Measurements from ENCODE around the gene SEC61B. TPM values are rescaled to one million over a fixed set of nuclear protein-coding genes. Genes with fewer than 3 reads are reported as not detected.

The SEC61B gene
- polyA plus RNA-seq, 10 donors: 71.4 to 130 (median 90.7) TPM

- DNase-seq: peak in 1 of 3 donors; percentile 68
Measured at GRCh38 chr9:99269416-99269815, 47.3 kb downstream of the SEC61B start.

- DNase-seq: no peak
Measured at GRCh38 chr9:99270491-99270890, 48.4 kb downstream of the SEC61B start.

GRCh38 chr9:99272836-99273235, 50.8 kb downstream of the SEC61B start:
- DNase-seq: no peak

DNA sequence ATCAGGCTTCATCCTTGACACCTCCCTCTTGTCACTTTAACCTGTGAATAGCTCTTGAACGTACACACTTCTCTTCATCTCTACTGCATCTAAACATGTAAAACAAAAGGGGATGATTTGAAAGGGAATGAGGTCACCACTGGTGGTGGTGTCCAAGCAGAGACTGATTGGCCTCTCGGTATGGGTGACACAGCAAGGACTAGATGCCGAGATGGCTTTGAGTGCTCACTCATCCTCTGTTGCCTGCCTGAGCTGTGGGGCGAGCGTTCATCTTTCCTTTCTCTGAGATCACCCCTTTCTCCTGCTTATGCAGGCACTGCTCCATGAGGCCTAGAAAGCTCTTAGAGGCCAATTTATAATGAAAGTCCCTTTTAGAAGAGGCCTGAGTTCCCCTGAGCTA, 51.9 kb downstream of the SEC61B start:
- DNase-seq: no peak

DNA sequence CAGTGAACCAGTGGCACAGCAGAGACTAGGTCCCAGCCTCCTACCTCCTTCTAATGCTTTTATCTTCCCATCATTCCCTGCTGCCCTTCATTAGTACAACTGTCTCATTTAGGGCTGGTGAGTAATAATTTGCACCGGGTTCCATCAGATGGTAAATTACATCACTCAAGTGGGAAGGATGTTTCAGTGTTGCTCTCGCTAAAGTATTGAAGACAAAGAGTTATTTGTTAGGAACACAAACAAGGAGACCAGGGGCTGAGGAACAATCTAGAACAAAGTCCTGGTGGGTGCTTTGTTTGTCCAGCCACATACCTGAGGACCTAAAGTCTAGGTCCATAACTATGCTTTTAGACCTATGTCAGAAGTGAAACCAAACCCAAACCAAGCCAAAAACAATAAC, 52.4 kb downstream of the SEC61B start:
- DNase-seq: no peak

Other genes with a start within 250 kb of the SEC61B start
- gene TGFBR1, start 117.2 kb upstream of the SEC61B start, polyA plus RNA-seq (ENCODE audit: insufficient read length in 10 of 10): 10 to 100 TPM; 20.9 to 33.7 (median 26.0) TPM
- gene ALG2, start 340 bp upstream of the SEC61B start, polyA plus RNA-seq (ENCODE audit: insufficient read length in 10 of 10): 10 to 100 TPM; 16.6 to 25.2 (median 20.3) TPM